ENCODE measurements around the gene FYN.
"Not testable (repeated sequence)": the region's sequence is repeated elsewhere in the genome, so short reads cannot be mapped to it uniquely, and the experiment has no call there.

Gene FYN

DNA sequence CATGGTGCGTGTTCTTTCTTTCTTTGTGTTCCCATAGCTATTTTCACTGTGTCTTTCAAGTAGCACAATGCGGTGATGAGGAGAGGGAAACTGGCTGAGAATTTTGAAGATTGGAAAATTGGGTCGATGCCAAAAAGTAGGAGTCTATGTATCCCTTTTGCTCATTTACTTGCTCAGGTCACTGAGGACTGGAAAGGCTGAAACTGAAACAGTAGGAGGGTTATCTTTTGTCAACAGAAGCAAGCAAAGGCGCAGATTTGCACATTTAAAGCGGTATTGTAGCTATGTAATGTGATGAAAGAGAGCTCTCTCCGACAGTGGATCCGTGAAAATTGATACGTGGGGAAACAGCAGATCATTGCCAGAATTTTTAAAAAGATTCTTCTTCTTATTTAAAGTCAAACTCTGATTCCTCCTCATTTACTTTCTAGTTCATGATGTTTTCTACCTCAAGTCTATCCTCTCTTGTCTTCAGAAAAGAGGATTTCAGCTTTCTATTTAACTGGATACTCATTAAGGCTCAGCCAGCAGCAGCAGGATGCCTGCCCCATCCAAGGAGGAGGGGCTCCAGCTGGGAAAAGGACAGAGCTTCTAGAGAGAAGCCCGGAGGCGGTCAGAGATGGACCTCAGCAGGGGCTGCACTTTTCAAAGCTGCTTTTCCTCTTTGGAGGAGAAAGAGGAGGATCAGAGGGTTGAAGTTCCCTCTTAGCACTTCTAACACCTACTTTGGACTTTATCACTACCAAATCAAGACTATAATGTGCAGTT lies 15.9 kb upstream of the FYN start (continued):
- TF ChIP-seq, protein P1, sequence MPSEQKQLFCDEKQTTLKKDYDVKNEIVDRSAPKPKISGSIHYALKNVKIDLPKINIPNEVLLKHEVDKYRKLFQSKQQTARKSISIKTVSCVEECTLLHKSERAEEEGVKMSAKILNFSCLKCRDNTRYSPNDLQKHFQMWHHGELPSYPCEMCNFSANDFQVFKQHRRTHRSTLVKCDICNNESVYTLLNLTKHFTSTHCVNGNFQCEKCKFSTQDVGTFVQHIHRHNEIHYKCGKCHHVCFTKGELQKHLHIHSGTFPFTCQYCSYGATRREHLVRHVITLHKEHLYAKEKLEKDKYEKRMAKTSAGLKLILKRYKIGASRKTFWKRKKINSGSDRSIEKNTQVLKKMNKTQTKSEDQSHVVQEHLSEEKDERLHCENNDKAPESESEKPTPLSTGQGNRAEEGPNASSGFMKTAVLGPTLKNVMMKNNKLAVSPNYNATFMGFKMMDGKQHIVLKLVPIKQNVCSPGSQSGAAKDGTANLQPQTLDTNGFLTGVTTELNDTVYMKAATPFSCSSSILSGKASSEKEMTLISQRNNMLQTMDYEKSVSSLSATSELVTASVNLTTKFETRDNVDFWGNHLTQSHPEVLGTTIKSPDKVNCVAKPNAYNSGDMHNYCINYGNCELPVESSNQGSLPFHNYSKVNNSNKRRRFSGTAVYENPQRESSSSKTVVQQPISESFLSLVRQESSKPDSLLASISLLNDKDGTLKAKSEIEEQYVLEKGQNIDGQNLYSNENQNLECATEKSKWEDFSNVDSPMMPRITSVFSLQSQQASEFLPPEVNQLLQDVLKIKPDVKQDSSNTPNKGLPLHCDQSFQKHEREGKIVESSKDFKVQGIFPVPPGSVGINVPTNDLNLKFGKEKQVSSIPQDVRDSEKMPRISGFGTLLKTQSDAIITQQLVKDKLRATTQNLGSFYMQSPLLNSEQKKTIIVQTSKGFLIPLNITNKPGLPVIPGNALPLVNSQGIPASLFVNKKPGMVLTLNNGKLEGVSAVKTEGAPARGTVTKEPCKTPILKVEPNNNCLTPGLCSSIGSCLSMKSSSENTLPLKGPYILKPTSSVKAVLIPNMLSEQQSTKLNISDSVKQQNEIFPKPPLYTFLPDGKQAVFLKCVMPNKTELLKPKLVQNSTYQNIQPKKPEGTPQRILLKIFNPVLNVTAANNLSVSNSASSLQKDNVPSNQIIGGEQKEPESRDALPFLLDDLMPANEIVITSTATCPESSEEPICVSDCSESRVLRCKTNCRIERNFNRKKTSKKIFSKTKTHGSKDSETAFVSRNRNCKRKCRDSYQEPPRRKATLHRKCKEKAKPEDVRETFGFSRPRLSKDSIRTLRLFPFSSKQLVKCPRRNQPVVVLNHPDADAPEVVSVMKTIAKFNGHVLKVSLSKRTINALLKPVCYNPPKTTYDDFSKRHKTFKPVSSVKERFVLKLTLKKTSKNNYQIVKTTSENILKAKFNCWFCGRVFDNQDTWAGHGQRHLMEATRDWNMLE (tag by site-specific recombination; conservative IDR thresholded peaks at IDR 0.05; ENCODE audit: low read depth): no peak
- TF ChIP-seq, protein P2, sequence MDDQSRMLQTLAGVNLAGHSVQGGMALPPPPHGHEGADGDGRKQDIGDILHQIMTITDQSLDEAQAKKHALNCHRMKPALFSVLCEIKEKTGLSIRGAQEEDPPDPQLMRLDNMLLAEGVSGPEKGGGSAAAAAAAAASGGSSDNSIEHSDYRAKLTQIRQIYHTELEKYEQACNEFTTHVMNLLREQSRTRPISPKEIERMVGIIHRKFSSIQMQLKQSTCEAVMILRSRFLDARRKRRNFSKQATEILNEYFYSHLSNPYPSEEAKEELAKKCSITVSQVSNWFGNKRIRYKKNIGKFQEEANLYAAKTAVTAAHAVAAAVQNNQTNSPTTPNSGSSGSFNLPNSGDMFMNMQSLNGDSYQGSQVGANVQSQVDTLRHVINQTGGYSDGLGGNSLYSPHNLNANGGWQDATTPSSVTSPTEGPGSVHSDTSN (CRISPR knock-in tag; IDR thresholded peaks at IDR 0.05): no peak
- TF ChIP-seq KLF8 (tag by site-specific recombination; IDR thresholded peaks at IDR 0.05): 0 out of 2 replicates have a peak, but pooled peaks have one; percentile 19
- TF ChIP-seq ZNF24 (tag by site-specific recombination; IDR thresholded peaks at IDR 0.05): 0 out of 2 replicates have a peak, but pooled peaks have one; percentile 14
- TF ChIP-seq, protein P3, sequence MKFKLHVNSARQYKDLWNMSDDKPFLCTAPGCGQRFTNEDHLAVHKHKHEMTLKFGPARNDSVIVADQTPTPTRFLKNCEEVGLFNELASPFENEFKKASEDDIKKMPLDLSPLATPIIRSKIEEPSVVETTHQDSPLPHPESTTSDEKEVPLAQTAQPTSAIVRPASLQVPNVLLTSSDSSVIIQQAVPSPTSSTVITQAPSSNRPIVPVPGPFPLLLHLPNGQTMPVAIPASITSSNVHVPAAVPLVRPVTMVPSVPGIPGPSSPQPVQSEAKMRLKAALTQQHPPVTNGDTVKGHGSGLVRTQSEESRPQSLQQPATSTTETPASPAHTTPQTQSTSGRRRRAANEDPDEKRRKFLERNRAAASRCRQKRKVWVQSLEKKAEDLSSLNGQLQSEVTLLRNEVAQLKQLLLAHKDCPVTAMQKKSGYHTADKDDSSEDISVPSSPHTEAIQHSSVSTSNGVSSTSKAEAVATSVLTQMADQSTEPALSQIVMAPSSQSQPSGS (tag by site-specific recombination; IDR thresholded peaks at IDR 0.05; ENCODE audit: low read depth): no peak
- TF ChIP-seq ZEB2 (tag by site-specific recombination; IDR thresholded peaks at IDR 0.05): 0 out of 2 replicates have a peak, but pooled peaks have one; percentile 41
- TF ChIP-seq ZNF140 (tag by site-specific recombination; IDR thresholded peaks at IDR 0.05): no peak
- TF ChIP-seq ZNF248 (tag by site-specific recombination; IDR thresholded peaks at IDR 0.05): no peak
- peak; percentile 76 for TF ChIP-seq PRDM1 (tag by site-specific recombination; IDR thresholded peaks at IDR 0.05)
- no peak for TF ChIP-seq ZNF133 (tag by site-specific recombination; IDR thresholded peaks at IDR 0.05)
- no peak for TF ChIP-seq ZFP3 (tag by site-specific recombination; IDR thresholded peaks at IDR 0.05; ENCODE audit: low read depth)
- TF ChIP-seq ZNF324 (tag by site-specific recombination; IDR thresholded peaks at IDR 0.05): no peak

DNA sequence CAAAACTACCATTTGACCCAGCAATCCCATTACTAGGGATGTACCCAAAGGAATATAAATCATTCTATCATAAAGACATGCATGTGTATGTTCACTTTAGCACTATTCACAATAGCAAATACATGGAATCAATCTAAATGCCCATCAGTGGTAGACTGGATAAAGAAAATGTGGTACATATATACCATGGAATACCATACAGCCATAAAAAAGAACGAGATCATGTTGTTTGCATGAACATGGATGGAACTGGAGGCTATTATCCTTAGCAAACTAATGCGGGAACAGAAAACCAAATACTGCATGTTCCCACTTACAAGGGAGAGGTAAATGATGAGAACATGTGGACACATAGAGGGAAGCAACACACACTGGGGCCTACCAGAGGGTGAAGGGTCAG lies 13.5 kb upstream of the FYN start:
- peaks cover 12% of the 10 kb centered on the region; the same call in 1 of the 2 replicates for H3K4me1 ChIP-seq (ENCODE audit: control insufficient read depth, insufficient read depth, low read length)
- H3K9me3 ChIP-seq (ENCODE audit: control insufficient read depth, insufficient read depth, low read depth, low read length); H3K36me3 ChIP-seq (ENCODE audit: control insufficient read depth in 2 of 2, insufficient read depth in 1 of 2, low read length in 2 of 2); POLR2A ChIA-PET; H3K27ac ChIP-seq (ENCODE audit: extremely low read depth, low read depth, low read length); H3K4me3 ChIP-seq (ENCODE audit: low read depth, low read length); CTCF ChIA-PET: not testable (repeated sequence)
- TF ChIP-seq, protein P4, sequence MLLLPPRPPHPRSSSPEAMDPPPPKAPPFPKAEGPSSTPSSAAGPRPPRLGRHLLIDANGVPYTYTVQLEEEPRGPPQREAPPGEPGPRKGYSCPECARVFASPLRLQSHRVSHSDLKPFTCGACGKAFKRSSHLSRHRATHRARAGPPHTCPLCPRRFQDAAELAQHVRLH (tag by site-specific recombination; IDR thresholded peaks at IDR 0.05): peak; percentile 75; the same call in 1 of the 2 replicates
- TF ChIP-seq ZNF146 (tag by site-specific recombination; IDR thresholded peaks at IDR 0.05): peak; percentile 88
- TF ChIP-seq, protein P5, sequence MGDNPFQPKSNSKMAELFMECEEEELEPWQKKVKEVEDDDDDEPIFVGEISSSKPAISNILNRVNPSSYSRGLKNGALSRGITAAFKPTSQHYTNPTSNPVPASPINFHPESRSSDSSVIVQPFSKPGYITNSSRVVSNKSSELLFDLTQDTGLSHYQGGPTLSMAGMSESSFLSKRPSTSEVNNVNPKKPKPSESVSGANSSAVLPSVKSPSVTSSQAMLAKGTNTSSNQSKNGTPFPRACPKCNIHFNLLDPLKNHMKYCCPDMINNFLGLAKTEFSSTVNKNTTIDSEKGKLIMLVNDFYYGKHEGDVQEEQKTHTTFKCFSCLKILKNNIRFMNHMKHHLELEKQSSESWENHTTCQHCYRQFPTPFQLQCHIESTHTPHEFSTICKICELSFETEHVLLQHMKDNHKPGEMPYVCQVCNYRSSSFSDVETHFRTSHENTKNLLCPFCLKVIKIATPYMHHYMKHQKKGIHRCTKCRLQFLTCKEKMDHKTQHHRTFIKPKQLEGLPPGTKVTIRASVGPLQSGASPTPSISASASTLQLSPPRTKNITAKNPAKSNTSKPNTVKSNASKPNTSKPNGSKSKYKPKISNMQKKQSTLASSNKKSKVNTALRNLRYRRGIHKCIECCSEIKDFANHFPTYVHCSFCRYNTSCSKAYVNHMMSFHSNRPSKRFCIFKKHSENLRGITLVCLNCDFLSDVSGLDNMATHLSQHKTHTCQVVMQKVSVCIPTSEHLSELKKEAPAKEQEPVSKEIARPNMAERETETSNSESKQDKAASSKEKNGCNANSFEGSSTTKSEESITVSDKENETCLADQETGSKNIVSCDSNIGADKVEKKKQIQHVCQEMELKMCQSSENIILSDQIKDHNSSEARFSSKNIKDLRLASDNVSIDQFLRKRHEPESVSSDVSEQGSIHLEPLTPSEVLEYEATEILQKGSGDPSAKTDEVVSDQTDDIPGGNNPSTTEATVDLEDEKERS (tag by site-specific recombination; IDR thresholded peaks at IDR 0.05): peak; percentile 13; the same call in 1 of the 2 replicates

Data from HEK293 (cell line).